SK-N-SH (cell line): ENCODE measurements around the gene KNL1. TPM values are rescaled to one million over a fixed set of nuclear protein-coding genes. Genes with fewer than 3 reads are reported as not detected.
A peak's percentile ranks its signal among the peaks of the same experiment; 100 is the strongest.

ENCODE experiments used
- CTCF ChIA-PET: fragments of 300-600, 350-600 bp; formaldehyde crosslinking; extraction: SDS; loops from one replicate; lab custom pipeline; 2021; lab: Yijun Ruan, JAX
- POLR2A ChIA-PET: fragments of 350-600 bp; sonication (Branson Sonifier 250); formaldehyde crosslinking; extraction: SDS; loops from one replicate; lab custom pipeline; 2020; ENCODE audit warnings: antibody characterized with exemption, inconsistent platforms; lab: Yijun Ruan, JAX
- DNase-seq: peaks from one replicate; pipeline ENCODE4 v3.0.0; 2012
- H2AFZ ChIP-seq: fragments of 200-600 bp; sonication (generic); 2 replicates; pipeline ENCODE4 v1.8.1; 2016; ENCODE audit warnings: antibody characterized with exemption, mild to moderate bottlenecking, low read depth
- H3F3A ChIP-seq: fragments of 200-600 bp; sonication (generic); replicated peaks from 2 replicates; pipeline ENCODE3; 2016; ENCODE audit warnings: antibody characterized with exemption, mild to moderate bottlenecking; ENCODE audit not compliant: insufficient read depth
- H3K27ac ChIP-seq, 2 experiments: fragments of 200-500 bp in 1 of 2; fragments of 200-600 bp in 1 of 2; sonication (Bioruptor generic) in 1 of 2; sonication (generic), shearing (Covaris generic) in 1 of 2; 2 replicates each; pipeline versions ENCODE4 v1.5.1 to v1.6.1; 2014 to 2016; ENCODE audit warnings: low read depth in 2 of 2, inconsistent platforms in 1 of 2, low read length in 1 of 2, mild to moderate bottlenecking in 1 of 2, mixed read lengths in 1 of 2
- H3K27me3 ChIP-seq: fragments of 200-600 bp; sonication (generic), shearing (Covaris generic); 2 replicates; pipeline ENCODE4 v1.6.1; 2016; ENCODE audit warnings: mixed run types; ENCODE audit not compliant: insufficient read depth
- H3K36me3 ChIP-seq, 2 experiments: fragments of 200-500 bp in 1 of 2; fragments of 200-600 bp in 1 of 2; sonication (Bioruptor generic) in 1 of 2; sonication (generic) in 1 of 2; replicated peaks in 1 of 2; 2 replicates each; pipeline versions ENCODE3 to v1.5.1; 2014 to 2016; ENCODE audit warnings: low read length in 1 of 2, mild to moderate bottlenecking in 1 of 2; ENCODE audit not compliant: insufficient read depth in 2 of 2, control insufficient read depth in 1 of 2
- H3K4me1 ChIP-seq, 2 experiments: fragments of 200-500 bp in 1 of 2; fragments of 200-600 bp in 1 of 2; sonication (Bioruptor generic) in 1 of 2; sonication (generic), shearing (Covaris generic) in 1 of 2; 2 replicates each; pipeline versions ENCODE4 v1.5.1 to v1.6.1; 2014 to 2016; ENCODE audit warnings: low read depth in 1 of 2, low read length in 1 of 2, mixed run types in 1 of 2; ENCODE audit not compliant: insufficient read depth in 2 of 2, control insufficient read depth in 1 of 2
- H3K4me2 ChIP-seq: fragments of 200-600 bp; sonication (generic), shearing (Covaris generic); 2 replicates; pipeline ENCODE4 v1.6.1; 2017; ENCODE audit warnings: mixed run types
- H3K4me3 ChIP-seq, 2 experiments: fragments of 200-500 bp in 1 of 2; fragments of 200-600 bp in 1 of 2; sonication (Bioruptor generic) in 1 of 2; sonication (generic), shearing (Covaris generic) in 1 of 2; 2 replicates each; pipeline versions ENCODE4 v1.5.1 to v1.8.1; 2014 to 2016; ENCODE audit warnings: low read depth in 2 of 2, inconsistent platforms in 1 of 2, low read length in 1 of 2, mild to moderate bottlenecking in 1 of 2, mixed read lengths in 1 of 2, moderate library complexity in 1 of 2
- H3K79me2 ChIP-seq: fragments of 200-600 bp; sonication (generic); 2 replicates; pipeline ENCODE4 v1.8.1; 2017; ENCODE audit warnings: mild to moderate bottlenecking; ENCODE audit not compliant: insufficient read depth
- H3K9ac ChIP-seq: fragments of 200-600 bp; sonication (generic); 2 replicates; pipeline ENCODE4 v1.6.1; 2017; ENCODE audit warnings: mixed run types
- H3K9me2 ChIP-seq: fragments of 200-600 bp; sonication (generic); 2 replicates; pipeline ENCODE4 v1.6.1; 2017; ENCODE audit warnings: mixed run types
- H3K9me3 ChIP-seq: fragments of 200-600 bp; sonication (generic); 2 replicates; pipeline ENCODE4 v1.6.1; 2017; ENCODE audit warnings: mixed run types, mild to moderate bottlenecking, moderate library complexity
- H4K20me1 ChIP-seq: fragments of 200-600 bp; sonication (generic); 2 replicates; pipeline ENCODE4 v1.6.1; 2017; ENCODE audit warnings: mild to moderate bottlenecking, mixed run types; ENCODE audit not compliant: insufficient read depth
- CTCF ChIP-seq: fragments of 200-600 bp; sonication (generic); IDR thresholded peaks from 2 replicates; pipeline ENCODE4 v1.6.1; 2017; ENCODE audit warnings: antibody characterized with exemption, mild to moderate bottlenecking, moderate library complexity
- EZH2phosphoT487 ChIP-seq: fragments of 200-600 bp; sonication (generic); IDR thresholded peaks from 2 replicates; pipeline ENCODE4 v1.6.1; 2017; ENCODE audit warnings: low read depth, mixed run types, mild to moderate bottlenecking, antibody characterized with exemption, moderate library complexity, borderline replicate concordance
- FOXM1 ChIP-seq: IDR thresholded peaks from 2 replicates; pipeline ENCODE4 v1.4.0; 2012; ENCODE audit warnings: low read depth, mild to moderate bottlenecking
- GABPA ChIP-seq: IDR thresholded peaks from 2 replicates; pipeline ENCODE4 v1.4.0; 2012; ENCODE audit warnings: low read depth, mild to moderate bottlenecking
- GATA2 ChIP-seq: sonication (generic); formaldehyde crosslinking; IDR thresholded peaks from 2 replicates; pipeline ENCODE4 v1.5.0; 2020; ENCODE audit warnings: mild to moderate bottlenecking, missing genetic modification reagents
- IRF3 ChIP-seq: fragments of 150-350 bp; IDR thresholded peaks from 2 replicates; pipeline ENCODE4 v1.6.1; 2016; ENCODE audit warnings: mild to moderate bottlenecking, low read depth, low read length
- MEF2A ChIP-seq: IDR thresholded peaks from 2 replicates; pipeline ENCODE4 v1.4.0; 2012; ENCODE audit warnings: low read depth, borderline replicate concordance
- RAD21 ChIP-seq: IDR thresholded peaks from 2 replicates; pipeline ENCODE4 v1.6.1; 2012; ENCODE audit warnings: mild to moderate bottlenecking, low read length
- RFX5 ChIP-seq: IDR thresholded peaks from 2 replicates; pipeline ENCODE4 v1.6.1; 2012; ENCODE audit warnings: mild to moderate bottlenecking, improper control_type of control experiment, low read length
- SMC3 ChIP-seq: IDR thresholded peaks from 2 replicates; pipeline ENCODE4 v1.6.1; 2012; ENCODE audit warnings: low read depth, low read length, improper control_type of control experiment
- TAF1 ChIP-seq: IDR thresholded peaks from 2 replicates; pipeline ENCODE4 v1.6.1; 2012; ENCODE audit warnings: low read depth, mild to moderate bottlenecking, low read length, moderate library complexity, borderline replicate concordance
- TEAD4 ChIP-seq: IDR thresholded peaks from 2 replicates; pipeline ENCODE4 v1.4.0; 2012; ENCODE audit warnings: mild to moderate bottlenecking, borderline replicate concordance; ENCODE audit not compliant: insufficient read depth
- ZBTB33 ChIP-seq: IDR thresholded peaks from 2 replicates; pipeline ENCODE4 v1.4.0; 2012; ENCODE audit warnings: low read depth, borderline replicate concordance
- WGBS: methylation state at CpG from one replicate; pipeline ENCODE4 v1.1.6; 2017; ENCODE audit warnings: low lambda C conversion rate; 5-methylcytosine and 5-hydroxymethylcytosine counted together
- polyA plus RNA-seq, 3 experiments: library from polyadenylated mRNA; depleted of rRNA; stranded (reverse); fragments of >200 nt; gene quantifications; 2 replicates each; pipeline ENCODE4 v1.2.3, GENCODE V29; 2012
- TF ChIP-seq, protein P1 (sequence below): IDR thresholded peaks from 2 replicates; pipeline ENCODE4 v1.6.1; 2012; ENCODE audit warnings: mild to moderate bottlenecking, low read depth, low read length, moderate library complexity

The KNL1 gene
- polyA plus RNA-seq, 1 of the 3 experiments (the other 2 are of a cell fraction): 1.6 TPM

DNA sequence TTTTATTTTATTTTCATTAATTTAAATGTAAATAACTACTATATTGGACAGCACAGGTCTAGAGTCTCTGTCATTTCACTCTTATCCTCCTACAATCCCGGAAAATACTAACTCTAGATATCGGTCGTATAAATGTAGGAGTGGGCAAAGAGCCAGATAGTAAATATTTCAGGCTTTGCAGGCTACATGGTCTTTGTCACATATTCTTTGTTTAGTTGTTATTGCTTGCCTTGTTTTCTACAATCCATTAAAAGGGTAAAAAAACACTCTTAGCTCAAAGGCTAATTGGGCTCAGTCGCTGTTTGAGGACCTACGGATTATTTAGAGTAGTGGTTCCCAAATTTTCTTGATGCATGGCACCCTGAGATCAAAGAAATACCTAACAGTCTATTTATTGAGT is 1.7 kb downstream of the KNL1 start:
- ChIA-PET POLR2A (no interaction called here), CTCF (interaction anchor here (1.1 kb wide), 1 partner anchor 67 kb away, joined by 3 read pairs; no protein-coding TSS in a partner anchor)
- Histone ChIP-seq H3K4me3 (peak overlapping the region; percentile 70 to 89; a peak in 3 of 4 replicates), H3K9me2 (no peaks in the 10 kb centered on the region), H3F3A (no peaks in the 10 kb centered on the region), H3K27me3 (no peaks in the 10 kb centered on the region), H2AFZ (peak overlapping the region; percentile 95), H3K9me3 (no peaks in the 10 kb centered on the region), H3K9ac (no peak overlapping the region), H3K27ac (no peak overlapping the region), H4K20me1 (no peaks in the 10 kb centered on the region), H3K4me1 (no peaks in the 10 kb centered on the region), H3K79me2 (peaks cover 64% of the 10 kb centered on the region), H3K36me3 (no peaks in the 10 kb centered on the region), H3K4me2 (peak overlapping the region; percentile 73)
- TF ChIP-seq, protein P1, sequence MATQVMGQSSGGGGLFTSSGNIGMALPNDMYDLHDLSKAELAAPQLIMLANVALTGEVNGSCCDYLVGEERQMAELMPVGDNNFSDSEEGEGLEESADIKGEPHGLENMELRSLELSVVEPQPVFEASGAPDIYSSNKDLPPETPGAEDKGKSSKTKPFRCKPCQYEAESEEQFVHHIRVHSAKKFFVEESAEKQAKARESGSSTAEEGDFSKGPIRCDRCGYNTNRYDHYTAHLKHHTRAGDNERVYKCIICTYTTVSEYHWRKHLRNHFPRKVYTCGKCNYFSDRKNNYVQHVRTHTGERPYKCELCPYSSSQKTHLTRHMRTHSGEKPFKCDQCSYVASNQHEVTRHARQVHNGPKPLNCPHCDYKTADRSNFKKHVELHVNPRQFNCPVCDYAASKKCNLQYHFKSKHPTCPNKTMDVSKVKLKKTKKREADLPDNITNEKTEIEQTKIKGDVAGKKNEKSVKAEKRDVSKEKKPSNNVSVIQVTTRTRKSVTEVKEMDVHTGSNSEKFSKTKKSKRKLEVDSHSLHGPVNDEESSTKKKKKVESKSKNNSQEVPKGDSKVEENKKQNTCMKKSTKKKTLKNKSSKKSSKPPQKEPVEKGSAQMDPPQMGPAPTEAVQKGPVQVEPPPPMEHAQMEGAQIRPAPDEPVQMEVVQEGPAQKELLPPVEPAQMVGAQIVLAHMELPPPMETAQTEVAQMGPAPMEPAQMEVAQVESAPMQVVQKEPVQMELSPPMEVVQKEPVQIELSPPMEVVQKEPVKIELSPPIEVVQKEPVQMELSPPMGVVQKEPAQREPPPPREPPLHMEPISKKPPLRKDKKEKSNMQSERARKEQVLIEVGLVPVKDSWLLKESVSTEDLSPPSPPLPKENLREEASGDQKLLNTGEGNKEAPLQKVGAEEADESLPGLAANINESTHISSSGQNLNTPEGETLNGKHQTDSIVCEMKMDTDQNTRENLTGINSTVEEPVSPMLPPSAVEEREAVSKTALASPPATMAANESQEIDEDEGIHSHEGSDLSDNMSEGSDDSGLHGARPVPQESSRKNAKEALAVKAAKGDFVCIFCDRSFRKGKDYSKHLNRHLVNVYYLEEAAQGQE: no peak
- TF ChIP-seq MEF2A (no peak), SMC3 (no peak), TEAD4 (no peak), FOXM1 (no peak), GABPA (no peak), GATA2 (no peak), TAF1 (no peak), ZBTB33 (no peak), RAD21 (no peak), EZH2phosphoT487 (no peak), RFX5 (no peak), IRF3 (no peak), CTCF (no peak)
- no peak for DNase-seq
- WGBS: 51% methylated on average over 5 of the region's 5 CpGs
